ENCODE results near the gene FAM193B. TPM values are rescaled to one million over a fixed set of nuclear protein-coding genes. Genes with fewer than 3 reads are reported as not detected.

FAM193B gene
- total and polyA plus RNA-seq, 2 of the 13 experiments (the other 11 are each of a cell fraction or from before 2014, with no cell fraction given) = 21.2 to 40.9 TPM

DNA sequence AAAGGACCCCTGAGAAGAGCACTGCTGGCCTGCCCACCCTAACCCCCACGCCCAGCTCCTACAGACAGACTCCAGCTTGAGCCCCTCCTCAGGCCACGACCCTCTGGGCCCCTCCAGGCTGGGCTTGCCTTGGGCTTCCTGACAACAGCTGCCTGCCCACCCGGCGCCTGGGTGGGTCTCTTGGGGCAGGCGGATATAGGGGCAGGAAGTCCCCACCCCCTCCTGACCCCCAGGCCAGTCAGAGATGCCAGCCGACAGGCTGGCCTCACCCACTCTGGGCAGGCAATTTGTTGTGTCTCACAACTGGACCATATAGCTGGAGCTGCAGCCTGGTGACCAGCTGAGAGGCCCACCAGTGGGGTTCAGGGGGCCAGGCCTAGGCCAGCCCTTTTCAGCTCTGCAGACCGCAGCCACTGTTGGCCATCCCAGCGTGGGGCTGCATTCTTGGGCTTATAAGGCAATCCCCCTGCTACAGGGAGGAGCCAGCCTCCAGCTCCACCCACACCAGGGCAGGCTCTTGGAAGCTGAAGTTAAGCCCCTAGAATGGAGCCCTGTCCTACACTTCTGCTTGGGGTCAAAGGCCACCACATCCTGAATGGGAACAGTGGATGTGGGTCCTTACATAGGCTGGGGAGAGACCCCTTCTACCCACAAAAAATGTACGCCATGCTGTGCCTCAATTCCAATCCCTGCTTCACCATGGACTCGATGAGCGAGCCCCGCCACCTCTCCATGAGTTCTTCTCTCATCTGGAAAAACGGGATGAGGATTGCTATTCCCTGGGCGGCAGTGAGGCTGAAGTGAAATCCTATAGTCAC lies 58.9 kb downstream of the FAM193B start:
- peaks cover 0 to 19% of the 10 kb centered on the region in 2 experiments; a peak in 2 of 5 replicates for H3K27me3 ChIP-seq (ENCODE audit: control insufficient read depth in 1 of 2, insufficient read depth in 2 of 2, low read length in 2 of 2)
- peak overlapping the region; percentile 99 for H3K4me2 ChIP-seq (ENCODE audit: low read depth, low read length)
- no peak overlapping the region for H2AFZ ChIP-seq (ENCODE audit: low read length)
- H3K27ac ChIP-seq (ENCODE audit: extremely low read length, insufficient read depth, low read length) = peak overlapping the region; percentile 60
- ChIA-PET CTCF (ENCODE audit: low intra/inter-chr PET ratio, low total read pairs) (interaction anchor here (1.4 kb wide), 1 partner anchor 39 kb away, joined by 4 read pairs; no protein-coding TSS in a partner anchor), POLR2A (interaction anchor here (1.0 to 3.6 kb wide), 9 partner anchors 14 to 408 kb away, joined by 4 to 42 read pairs (median 9); partner anchors contain the start of genes DDX41, DOK3 and FGFR4)
- no peak for FAIRE-seq
- intact Hi-C loops (cut with micrococcal nuclease; ENCODE audit: unreplicated experiment) (loop anchor here (1.0 to 5.0 kb wide), 3 partner anchors 39 to 183 kb away; partner anchors contain the start of gene MXD3), in situ Hi-C loops (cut with HindIII; ENCODE audit: extremely low pct_ligation_motif_present, low pct_unique_long_range_greater_than_20kb) (no loop called here)
- H3K9me3 ChIP-seq (ENCODE audit: low read length) = no peaks in the 10 kb centered on the region
- peak; percentile 62 for DNase-seq (ENCODE audit: low spot score)
- ATAC-seq = no peak
- peaks cover 38% of the 10 kb centered on the region for H3K4me1 ChIP-seq (ENCODE audit: insufficient read depth, low read length)
- H3K4me3 ChIP-seq (replicated peaks in 1 of 3; ENCODE audit: insufficient read depth in 1 of 3, low read depth in 2 of 3, low read length in 3 of 3) = peak overlapping the region in 2 of 3 experiments; percentile 65 to 85; a peak in 4 of 6 replicates
- 84% methylated on average over 11 of the region's 14 CpGs for whole genome bisulfite sequencing (ENCODE audit: low lambda C conversion rate)
- H3K36me3 ChIP-seq (replicated peaks in 1 of 2; ENCODE audit: control insufficient read depth in 1 of 2, insufficient read depth in 2 of 2, low read length in 2 of 2) = peaks cover 4 to 7% of the 10 kb centered on the region in 2 experiments; a peak in 1 of 5 replicates
- TSS peak; percentile 62 for BruUV-seq (replicated peaks)
- peaks cover 15% of the 10 kb centered on the region; the same call in 1 of the 2 replicates for H4K20me1 ChIP-seq (ENCODE audit: insufficient read depth, low read length)
- H3K79me2 ChIP-seq (ENCODE audit: insufficient read depth, low read length) = no peaks in the 10 kb centered on the region
- no peak overlapping the region for H3K9ac ChIP-seq (ENCODE audit: insufficient read depth, low read depth, low read length)
- no peak for TF ChIP-seq RELA (CRISPR knock-in tag; IDR thresholded peaks at IDR 0.05)
- TF ChIP-seq, protein P1, sequence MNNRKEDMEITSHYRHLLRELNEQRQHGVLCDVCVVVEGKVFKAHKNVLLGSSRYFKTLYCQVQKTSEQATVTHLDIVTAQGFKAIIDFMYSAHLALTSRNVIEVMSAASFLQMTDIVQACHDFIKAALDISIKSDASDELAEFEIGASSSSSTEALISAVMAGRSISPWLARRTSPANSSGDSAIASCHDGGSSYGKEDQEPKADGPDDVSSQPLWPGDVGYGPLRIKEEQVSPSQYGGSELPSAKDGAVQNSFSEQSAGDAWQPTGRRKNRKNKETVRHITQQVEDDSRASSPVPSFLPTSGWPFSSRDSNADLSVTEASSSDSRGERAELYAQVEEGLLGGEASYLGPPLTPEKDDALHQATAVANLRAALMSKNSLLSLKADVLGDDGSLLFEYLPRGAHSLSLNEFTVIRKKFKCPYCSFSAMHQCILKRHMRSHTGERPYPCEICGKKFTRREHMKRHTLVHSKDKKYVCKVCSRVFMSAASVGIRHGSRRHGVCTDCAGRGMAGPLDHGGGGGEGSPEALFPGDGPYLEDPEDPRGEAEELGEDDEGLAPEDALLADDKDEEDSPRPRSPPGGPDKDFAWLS (CRISPR knock-in tag; IDR thresholded peaks at IDR 0.05; ENCODE audit: borderline replicate concordance) = no peak
- no peak for TF ChIP-seq CENPT (CRISPR knock-in tag; IDR thresholded peaks at IDR 0.05; ENCODE audit: low read depth)
- no peak for TF ChIP-seq ZSCAN31 (CRISPR knock-in tag; IDR thresholded peaks at IDR 0.05; ENCODE audit: low read depth)
- no peak for TF ChIP-seq SMAD1 (CRISPR knock-in tag; IDR thresholded peaks at IDR 0.05; ENCODE audit: borderline replicate concordance, low read depth)
- no peak for TF ChIP-seq CREM (IDR thresholded peaks at IDR 0.05)
- no peak for TF ChIP-seq CREM (CRISPR knock-in tag; IDR thresholded peaks at IDR 0.05)
- TF ChIP-seq, protein P2, sequence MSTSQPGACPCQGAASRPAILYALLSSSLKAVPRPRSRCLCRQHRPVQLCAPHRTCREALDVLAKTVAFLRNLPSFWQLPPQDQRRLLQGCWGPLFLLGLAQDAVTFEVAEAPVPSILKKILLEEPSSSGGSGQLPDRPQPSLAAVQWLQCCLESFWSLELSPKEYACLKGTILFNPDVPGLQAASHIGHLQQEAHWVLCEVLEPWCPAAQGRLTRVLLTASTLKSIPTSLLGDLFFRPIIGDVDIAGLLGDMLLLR (CRISPR knock-in tag; IDR thresholded peaks at IDR 0.05) = no peak
- 0 out of 2 replicates have a peak, but pooled peaks have one; percentile 3 for TF ChIP-seq ZMYM4 (CRISPR knock-in tag; IDR thresholded peaks at IDR 0.05)
- TF ChIP-seq ZNF501 (CRISPR knock-in tag; IDR thresholded peaks at IDR 0.05) = no peak
- peak; percentile 3 for TF ChIP-seq XRCC5 (optimal IDR thresholded peaks at IDR 0.05; ENCODE audit: low read length)
- TF ChIP-seq ZFP90 (CRISPR knock-in tag; IDR thresholded peaks at IDR 0.05; ENCODE audit: borderline replicate concordance) = no peak
- no peak for TF ChIP-seq ZNF616 (CRISPR knock-in tag; IDR thresholded peaks at IDR 0.05; ENCODE audit: low read depth)
- 0 out of 2 replicates have a peak, but pooled peaks have one; percentile 13 for TF ChIP-seq KDM5B (CRISPR knock-in tag; IDR thresholded peaks at IDR 0.05; ENCODE audit: borderline replicate concordance)
- TF ChIP-seq KMT2B (CRISPR knock-in tag; IDR thresholded peaks at IDR 0.05) = no peak
- TF ChIP-seq, protein P3, sequence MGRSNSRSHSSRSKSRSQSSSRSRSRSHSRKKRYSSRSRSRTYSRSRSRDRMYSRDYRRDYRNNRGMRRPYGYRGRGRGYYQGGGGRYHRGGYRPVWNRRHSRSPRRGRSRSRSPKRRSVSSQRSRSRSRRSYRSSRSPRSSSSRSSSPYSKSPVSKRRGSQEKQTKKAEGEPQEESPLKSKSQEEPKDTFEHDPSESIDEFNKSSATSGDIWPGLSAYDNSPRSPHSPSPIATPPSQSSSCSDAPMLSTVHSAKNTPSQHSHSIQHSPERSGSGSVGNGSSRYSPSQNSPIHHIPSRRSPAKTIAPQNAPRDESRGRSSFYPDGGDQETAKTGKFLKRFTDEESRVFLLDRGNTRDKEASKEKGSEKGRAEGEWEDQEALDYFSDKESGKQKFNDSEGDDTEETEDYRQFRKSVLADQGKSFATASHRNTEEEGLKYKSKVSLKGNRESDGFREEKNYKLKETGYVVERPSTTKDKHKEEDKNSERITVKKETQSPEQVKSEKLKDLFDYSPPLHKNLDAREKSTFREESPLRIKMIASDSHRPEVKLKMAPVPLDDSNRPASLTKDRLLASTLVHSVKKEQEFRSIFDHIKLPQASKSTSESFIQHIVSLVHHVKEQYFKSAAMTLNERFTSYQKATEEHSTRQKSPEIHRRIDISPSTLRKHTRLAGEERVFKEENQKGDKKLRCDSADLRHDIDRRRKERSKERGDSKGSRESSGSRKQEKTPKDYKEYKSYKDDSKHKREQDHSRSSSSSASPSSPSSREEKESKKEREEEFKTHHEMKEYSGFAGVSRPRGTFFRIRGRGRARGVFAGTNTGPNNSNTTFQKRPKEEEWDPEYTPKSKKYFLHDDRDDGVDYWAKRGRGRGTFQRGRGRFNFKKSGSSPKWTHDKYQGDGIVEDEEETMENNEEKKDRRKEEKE (IDR thresholded peaks at IDR 0.05) = no peak
- TF ChIP-seq EP300 (IDR thresholded peaks at IDR 0.05; ENCODE audit: low read depth in 2 of 2, low read length in 2 of 2) = no peak
- TF ChIP-seq EP300 (CRISPR knock-in tag; IDR thresholded peaks at IDR 0.05; ENCODE audit: borderline replicate concordance) = 0 out of 2 replicates have a peak, but pooled peaks have one; percentile 10
